Activated CD8-positive, alpha-beta T cell treated with anti-CD3 and anti-CD28 coated beads, Interleukin-2, amount 10 ng/mL, durations not matched to agents 7 days and 5 days (primary cell): Measurements from ENCODE around the gene LSAMP. TPM values are rescaled to one million over a fixed set of nuclear protein-coding genes. Genes with fewer than 3 reads are reported as not detected.

Source experiments
- ATAC-seq: fragments of 150-1000 bp; cut with Tn5 transposase; one replicate; pipeline ENCODE4 v1.10.0; 2021; ENCODE audit warnings: moderate library complexity
- CTCF ChIA-PET: fragments of 350-600 bp; sonication (Branson Sonifier 250); formaldehyde crosslinking; loops from one replicate; lab custom pipeline; 2021; ENCODE audit warnings: antibody characterized with exemption; lab: Charles Lee
- POLR2A ChIA-PET: fragments of 350-600 bp; sonication (Branson Sonifier 250); formaldehyde crosslinking; loops from one replicate; lab custom pipeline; 2021; ENCODE audit warnings: antibody characterized with exemption; lab: Charles Lee
- DNase-seq: peaks from one replicate; pipeline ENCODE4 v3.0.0-alpha.2; 2020
- H3K27ac Mint-ChIP-seq: one replicate; pipeline ENCODE4 v1.8.0; 2021; ENCODE audit warnings: mild to moderate bottlenecking, mixed read lengths
- H3K27me3 Mint-ChIP-seq: one replicate; pipeline ENCODE4 v1.8.0; 2021; ENCODE audit warnings: low read depth, mixed read lengths
- H3K36me3 Mint-ChIP-seq: one replicate; pipeline ENCODE4 v1.8.0; 2021; ENCODE audit warnings: low read depth, mixed read lengths
- H3K4me1 Mint-ChIP-seq: one replicate; pipeline ENCODE4 v1.8.0; 2021; ENCODE audit warnings: low read depth, mixed read lengths
- H3K4me3 Mint-ChIP-seq: one replicate; pipeline ENCODE4 v1.8.0; 2021; ENCODE audit warnings: mild to moderate bottlenecking, mixed read lengths
- H3K9me3 Mint-ChIP-seq: one replicate; pipeline ENCODE4 v1.8.0; 2022; ENCODE audit warnings: mixed read lengths; ENCODE audit not compliant: insufficient read depth
- total RNA-seq, 2 experiments: library from RNA; stranded (reverse); gene quantifications; one replicate each; pipeline ENCODE4 v1.2.3, GENCODE V29; 2021

The LSAMP gene
- total RNA-seq, 2 experiments from 2014 or later, result not detected

DNA sequence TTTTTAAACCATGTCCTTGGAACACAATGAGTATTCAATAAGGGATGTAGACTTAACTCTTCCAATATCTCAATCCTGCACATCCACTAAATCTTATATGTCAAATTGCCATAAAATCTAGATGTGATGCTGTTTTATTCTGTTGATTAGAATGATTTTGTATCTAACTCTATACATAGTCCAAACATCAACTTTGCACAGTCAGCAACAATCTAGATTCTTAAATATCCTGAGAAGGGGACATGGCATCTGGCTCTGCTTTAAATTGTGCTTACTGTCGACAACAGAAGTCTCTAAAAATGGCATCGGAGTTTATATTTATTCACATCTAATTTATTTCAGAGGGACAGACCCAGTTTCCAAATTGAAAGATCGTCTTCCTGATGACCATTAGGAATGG is 545.8 kb downstream of the LSAMP start:
- no peaks in the 10 kb centered on the region for H3K4me1 Mint-ChIP-seq
- DNase-seq, result no peak
- CTCF ChIA-PET, result no interaction called here

GRCh38 chr3:115898656-115899410 is 546.5 kb downstream of the LSAMP start:
- H3K36me3 Mint-ChIP-seq, result no peaks in the 10 kb centered on the region
- H3K9me3 Mint-ChIP-seq, result no peaks in the 10 kb centered on the region
- ChIA-PET POLR2A (no interaction called here), CTCF (no interaction called here)
- peaks cover 2% of the 10 kb centered on the region for H3K27me3 Mint-ChIP-seq
- no peaks in the 10 kb centered on the region for H3K4me1 Mint-ChIP-seq
- ATAC-seq, result no peak
- H3K4me3 Mint-ChIP-seq, result no peak overlapping the region
- DNase-seq, result no peak
- no peak overlapping the region for H3K27ac Mint-ChIP-seq

More for the DNA sequence above, 545.8 kb downstream of the LSAMP start:
- Mint-ChIP-seq H3K27me3 (peaks cover 2% of the 10 kb centered on the region), H3K36me3 (no peaks in the 10 kb centered on the region), H3K4me3 (no peak overlapping the region), H3K27ac (no peak overlapping the region), H3K9me3 (no peaks in the 10 kb centered on the region)
- POLR2A ChIA-PET, result no interaction called here
- no peak for ATAC-seq

DNA sequence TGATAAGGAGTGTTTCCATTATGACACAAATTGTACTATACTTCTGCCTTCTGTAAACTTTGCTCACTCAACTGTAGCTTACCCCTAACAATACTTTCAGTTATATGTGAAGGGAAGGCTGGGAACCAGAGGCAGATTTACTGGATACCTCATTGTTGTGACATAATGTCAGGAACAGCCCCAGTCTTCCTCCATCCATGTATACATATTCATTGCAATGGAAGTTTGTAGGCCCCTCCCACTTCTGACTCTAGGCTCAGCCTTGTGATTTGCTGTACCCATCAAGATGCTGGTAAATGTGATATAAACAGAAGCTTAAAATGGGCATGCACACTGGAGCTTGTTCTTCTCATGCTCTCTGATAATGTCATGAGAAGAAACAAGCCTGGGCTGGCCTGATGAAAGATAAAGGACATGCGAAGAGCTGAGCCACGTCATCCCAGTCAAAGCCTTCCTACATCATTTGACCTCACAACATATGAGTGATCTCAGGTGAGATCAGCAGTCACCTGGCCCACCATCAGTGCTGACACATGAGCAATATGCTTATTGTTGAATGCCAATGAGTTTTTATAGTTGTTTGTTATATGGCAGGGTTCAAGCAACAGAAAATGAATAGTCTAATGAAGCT is 554.2 kb downstream of the LSAMP start:
- DNase-seq (no peak), ATAC-seq (no peak)
- CTCF ChIA-PET, result no interaction called here
- Mint-ChIP-seq H3K4me1 (no peaks in the 10 kb centered on the region), H3K4me3 (no peak overlapping the region), H3K27me3 (no peaks in the 10 kb centered on the region), H3K27ac (no peak overlapping the region), H3K36me3 (no peaks in the 10 kb centered on the region), H3K9me3 (no peaks in the 10 kb centered on the region)
- POLR2A ChIA-PET, result no interaction called here

DNA sequence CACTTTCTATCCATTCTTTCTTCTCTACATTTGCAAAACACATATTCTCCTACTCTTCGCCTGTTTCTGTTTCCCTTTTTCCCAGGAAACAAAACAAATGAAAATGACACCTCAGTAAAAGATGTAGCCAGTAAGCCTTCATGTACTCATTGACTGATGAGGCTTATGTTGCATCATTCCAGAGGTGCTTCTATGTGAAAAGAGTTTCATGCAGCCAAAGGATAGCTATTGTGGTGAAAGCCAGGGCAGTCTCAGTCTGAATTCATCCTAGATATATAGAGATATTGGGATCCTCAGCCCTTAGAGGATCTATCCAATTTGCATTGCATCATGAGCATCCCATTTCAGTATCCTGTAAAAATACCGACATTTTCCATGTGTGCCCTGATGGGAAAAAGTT is 554.7 kb downstream of the LSAMP start:
- Mint-ChIP-seq H3K4me1 (no peaks in the 10 kb centered on the region), H3K9me3 (no peaks in the 10 kb centered on the region), H3K27ac (no peak overlapping the region), H3K36me3 (no peaks in the 10 kb centered on the region), H3K4me3 (no peak overlapping the region), H3K27me3 (no peaks in the 10 kb centered on the region)
- ChIA-PET POLR2A (no interaction called here), CTCF (no interaction called here)
- DNase-seq, result no peak
- no peak for ATAC-seq

DNA sequence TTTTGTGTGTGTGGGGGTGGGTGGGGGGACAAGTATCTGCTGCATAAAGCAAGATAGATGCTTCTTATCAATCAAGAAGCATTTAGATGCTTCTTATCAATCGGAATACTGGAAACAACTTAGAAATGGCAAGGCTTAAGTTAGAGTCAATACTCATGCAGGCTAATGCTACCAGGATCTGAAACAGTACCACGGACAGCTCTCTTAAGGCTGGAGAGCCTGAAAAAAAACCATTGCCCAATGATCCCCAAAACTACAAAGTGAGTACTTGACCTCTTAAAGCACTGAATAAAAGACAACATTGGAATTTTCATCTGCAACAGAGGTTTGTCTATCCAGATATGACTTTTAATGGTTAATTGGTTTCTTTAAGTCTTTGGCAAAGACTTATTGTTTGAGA is 559.7 kb downstream of the LSAMP start:
- Mint-ChIP-seq H3K4me1 (no peaks in the 10 kb centered on the region), H3K27ac (no peak overlapping the region), H3K9me3 (no peaks in the 10 kb centered on the region), H3K36me3 (no peaks in the 10 kb centered on the region), H3K4me3 (no peak overlapping the region), H3K27me3 (no peaks in the 10 kb centered on the region)
- POLR2A ChIA-PET, result no interaction called here
- no peak for ATAC-seq
- CTCF ChIA-PET, result no interaction called here
- no peak for DNase-seq

GRCh38 chr3:115877615-115877899 is 567.7 kb downstream of the LSAMP start:
- H3K27me3 Mint-ChIP-seq, result peaks cover 8% of the 10 kb centered on the region
- no peaks in the 10 kb centered on the region for H3K4me1 Mint-ChIP-seq
- DNase-seq, result no peak
- ATAC-seq, result no peak
- POLR2A ChIA-PET, result no interaction called here
- no peak overlapping the region for H3K27ac Mint-ChIP-seq
- CTCF ChIA-PET, result no interaction called here
- H3K36me3 Mint-ChIP-seq, result no peaks in the 10 kb centered on the region
- no peaks in the 10 kb centered on the region for H3K9me3 Mint-ChIP-seq
- no peak overlapping the region for H3K4me3 Mint-ChIP-seq

DNA sequence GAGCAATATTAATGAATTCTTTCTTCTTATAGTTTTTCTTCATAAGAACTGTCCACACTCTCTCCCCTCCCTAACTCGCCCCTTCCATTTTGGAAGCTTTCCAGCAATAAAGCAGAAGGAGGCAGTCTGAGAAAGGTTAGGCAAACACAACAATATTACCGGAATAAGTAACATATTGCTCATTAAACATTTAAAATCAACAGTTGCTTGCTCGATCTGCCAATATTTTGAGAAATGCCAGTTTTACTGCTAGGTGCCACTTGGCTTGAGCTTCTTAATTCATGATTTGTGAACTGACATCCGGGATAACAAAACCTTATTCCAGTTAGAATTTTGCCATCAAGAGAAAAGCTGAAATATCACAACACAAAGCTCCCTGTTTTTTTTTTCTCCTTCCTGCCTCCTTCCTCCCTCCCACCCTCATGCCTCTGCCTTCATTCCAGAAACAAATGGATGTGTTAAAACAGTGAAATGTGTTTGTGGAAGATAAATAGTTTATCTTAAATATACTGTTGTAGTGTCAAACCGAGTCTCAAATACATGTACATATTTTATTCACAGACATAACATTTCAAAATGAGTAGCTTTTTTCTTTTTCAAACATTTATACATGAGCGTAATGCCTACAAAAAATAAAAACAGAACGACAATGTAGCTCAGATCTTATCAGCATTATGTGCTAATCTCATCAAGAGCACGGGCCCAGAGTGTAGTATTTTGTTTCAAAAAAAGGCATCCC is 568.2 kb downstream of the LSAMP start:
- Mint-ChIP-seq H3K36me3 (no peaks in the 10 kb centered on the region), H3K27ac (no peak overlapping the region), H3K9me3 (no peaks in the 10 kb centered on the region), H3K4me1 (no peaks in the 10 kb centered on the region), H3K27me3 (peaks cover 8% of the 10 kb centered on the region), H3K4me3 (no peak overlapping the region)
- ChIA-PET POLR2A (no interaction called here), CTCF (no interaction called here)
- DNase-seq, result no peak
- no peak for ATAC-seq

- H3K27ac Mint-ChIP-seq, result no peak overlapping the region
- ChIA-PET CTCF (no interaction called here), POLR2A (no interaction called here)
- DNase-seq (no peak), ATAC-seq (no peak)
- no peaks in the 10 kb centered on the region for H3K9me3 Mint-ChIP-seq
- peaks cover 8% of the 10 kb centered on the region for H3K27me3 Mint-ChIP-seq
- H3K4me3 Mint-ChIP-seq, result no peak overlapping the region
- H3K36me3 Mint-ChIP-seq, result no peaks in the 10 kb centered on the region
- H3K4me1 Mint-ChIP-seq, result no peaks in the 10 kb centered on the region
Observed at GRCh38 chr3:115875460-115875859, 569.8 kb downstream of the LSAMP start.

- DNase-seq (no peak), ATAC-seq (no peak)
- POLR2A ChIA-PET, result interaction anchor here (1.0 kb wide), 1 partner anchor 33 kb away, joined by 3 read pairs; no protein-coding TSS in a partner anchor
- Mint-ChIP-seq H3K27me3 (peaks cover 8% of the 10 kb centered on the region), H3K27ac (no peak overlapping the region), H3K36me3 (no peaks in the 10 kb centered on the region), H3K9me3 (no peaks in the 10 kb centered on the region), H3K4me1 (no peaks in the 10 kb centered on the region), H3K4me3 (no peak overlapping the region)
- CTCF ChIA-PET, result no interaction called here
Observed at GRCh38 chr3:115871735-115872134, 573.6 kb downstream of the LSAMP start.

GRCh38 chr3:115864911-115865310 is 580.4 kb downstream of the LSAMP start:
- CTCF ChIA-PET, result no interaction called here
- ATAC-seq (no peak), DNase-seq (no peak)
- H3K27ac Mint-ChIP-seq, result no peak overlapping the region
- no peaks in the 10 kb centered on the region for H3K9me3 Mint-ChIP-seq
- POLR2A ChIA-PET, result no interaction called here
- peaks cover 13% of the 10 kb centered on the region for H3K27me3 Mint-ChIP-seq
- H3K36me3 Mint-ChIP-seq, result no peaks in the 10 kb centered on the region
- no peak overlapping the region for H3K4me3 Mint-ChIP-seq
- no peaks in the 10 kb centered on the region for H3K4me1 Mint-ChIP-seq

DNA sequence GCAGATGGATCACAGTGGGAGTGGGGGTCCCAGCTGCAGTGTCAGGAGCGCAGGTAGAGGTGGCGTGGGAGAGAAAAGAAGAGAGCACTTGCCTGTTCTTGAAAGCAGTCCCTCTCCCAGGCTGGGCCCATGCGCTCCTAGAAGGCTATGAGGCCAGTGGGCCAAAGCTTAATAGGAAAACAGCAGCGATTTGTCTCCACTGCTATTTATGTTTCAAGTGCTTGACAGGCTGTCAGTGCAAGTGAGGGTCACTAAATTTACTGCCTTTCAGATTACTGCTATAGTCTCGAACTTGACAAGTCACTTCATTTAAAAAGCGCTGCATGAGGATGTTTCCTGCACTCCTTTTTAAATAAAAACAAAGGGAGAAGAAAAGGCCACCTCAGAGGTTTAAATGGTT is 582.4 kb downstream of the LSAMP start:
- ChIA-PET CTCF (no interaction called here), POLR2A (no interaction called here)
- no peaks in the 10 kb centered on the region for H3K4me1 Mint-ChIP-seq
- no peaks in the 10 kb centered on the region for H3K9me3 Mint-ChIP-seq
- no peak overlapping the region for H3K4me3 Mint-ChIP-seq
- H3K36me3 Mint-ChIP-seq, result no peaks in the 10 kb centered on the region
- DNase-seq (no peak), ATAC-seq (no peak)
- H3K27me3 Mint-ChIP-seq, result peaks cover 16% of the 10 kb centered on the region
- H3K27ac Mint-ChIP-seq, result no peak overlapping the region

DNA sequence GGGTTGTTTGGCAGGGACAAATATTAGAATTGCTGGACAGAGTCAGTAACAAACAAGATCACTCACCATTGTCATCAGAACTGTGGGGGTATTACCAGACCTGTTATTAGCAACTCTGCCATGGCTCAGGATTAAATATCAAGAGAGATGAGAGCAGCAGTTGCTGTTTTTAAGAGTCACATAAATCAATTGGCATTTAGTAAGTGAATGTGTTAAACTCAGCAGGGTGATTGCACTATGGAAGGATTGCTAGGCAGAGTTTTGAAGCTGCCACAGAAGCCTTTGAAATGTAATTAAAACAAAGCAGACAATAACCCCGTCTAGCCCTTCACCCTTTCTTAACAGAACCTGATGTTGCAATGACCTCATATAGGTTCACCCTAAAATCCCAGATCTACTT is 583.2 kb downstream of the LSAMP start:
- DNase-seq (no peak), ATAC-seq (no peak)
- no peaks in the 10 kb centered on the region for H3K4me1 Mint-ChIP-seq
- H3K9me3 Mint-ChIP-seq, result no peaks in the 10 kb centered on the region
- H3K4me3 Mint-ChIP-seq, result no peak overlapping the region
- peaks cover 16% of the 10 kb centered on the region for H3K27me3 Mint-ChIP-seq
- no peak overlapping the region for H3K27ac Mint-ChIP-seq
- H3K36me3 Mint-ChIP-seq, result no peaks in the 10 kb centered on the region
- POLR2A ChIA-PET, result no interaction called here
- CTCF ChIA-PET, result no interaction called here
